DND-41 (cell line): ENCODE results near the gene COL19A1.

ENCODE experiments used
- EZH2 ChIP-seq: IDR thresholded peaks from 3 replicates; pipeline ENCODE4 v1.6.1; 2012; ENCODE audit warnings: borderline replicate concordance, low read depth, mild to moderate bottlenecking, moderate library complexity, low read length, inconsistent platforms; ENCODE audit not compliant: severe bottlenecking
- TF ChIP-seq, protein P1 (sequence below): IDR thresholded peaks from 2 replicates; pipeline ENCODE4 v1.5.1; 2012; ENCODE audit warnings: borderline replicate concordance, low read length, moderate library complexity, mild to moderate bottlenecking; ENCODE audit not compliant: poor library complexity, severe bottlenecking; ENCODE audit errors: extremely low read depth

DNA sequence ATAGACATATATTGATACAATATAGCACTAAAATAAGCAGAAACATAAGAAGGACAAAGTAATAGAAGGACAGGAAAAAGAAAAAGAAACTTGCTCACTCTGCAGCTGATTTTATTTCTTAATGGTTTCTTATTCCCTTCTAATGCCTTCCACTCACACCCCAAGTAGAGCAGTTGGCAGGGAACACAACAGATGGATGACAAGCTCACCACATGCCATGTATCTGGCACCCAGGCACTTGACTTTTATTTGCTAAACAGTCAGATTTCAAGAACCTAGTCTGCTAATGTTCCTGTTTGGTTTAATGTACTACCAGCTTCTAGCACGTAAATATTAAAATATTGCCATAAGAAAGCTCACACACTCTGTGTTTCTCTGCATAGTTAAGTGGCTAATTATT is 87.1 kb downstream of the COL19A1 start:
- TF ChIP-seq, protein P1, sequence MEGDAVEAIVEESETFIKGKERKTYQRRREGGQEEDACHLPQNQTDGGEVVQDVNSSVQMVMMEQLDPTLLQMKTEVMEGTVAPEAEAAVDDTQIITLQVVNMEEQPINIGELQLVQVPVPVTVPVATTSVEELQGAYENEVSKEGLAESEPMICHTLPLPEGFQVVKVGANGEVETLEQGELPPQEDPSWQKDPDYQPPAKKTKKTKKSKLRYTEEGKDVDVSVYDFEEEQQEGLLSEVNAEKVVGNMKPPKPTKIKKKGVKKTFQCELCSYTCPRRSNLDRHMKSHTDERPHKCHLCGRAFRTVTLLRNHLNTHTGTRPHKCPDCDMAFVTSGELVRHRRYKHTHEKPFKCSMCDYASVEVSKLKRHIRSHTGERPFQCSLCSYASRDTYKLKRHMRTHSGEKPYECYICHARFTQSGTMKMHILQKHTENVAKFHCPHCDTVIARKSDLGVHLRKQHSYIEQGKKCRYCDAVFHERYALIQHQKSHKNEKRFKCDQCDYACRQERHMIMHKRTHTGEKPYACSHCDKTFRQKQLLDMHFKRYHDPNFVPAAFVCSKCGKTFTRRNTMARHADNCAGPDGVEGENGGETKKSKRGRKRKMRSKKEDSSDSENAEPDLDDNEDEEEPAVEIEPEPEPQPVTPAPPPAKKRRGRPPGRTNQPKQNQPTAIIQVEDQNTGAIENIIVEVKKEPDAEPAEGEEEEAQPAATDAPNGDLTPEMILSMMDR: no peak
- no peak for TF ChIP-seq EZH2
